NCI-H1930 (cell line): ENCODE results near the gene APBA2.

ENCODE experiments used
- DNase-seq, 2 experiments: peaks; one replicate each; lab custom pipeline; 2025; lab: John Stamatoyannopoulos, UW

APBA2 gene

DNA sequence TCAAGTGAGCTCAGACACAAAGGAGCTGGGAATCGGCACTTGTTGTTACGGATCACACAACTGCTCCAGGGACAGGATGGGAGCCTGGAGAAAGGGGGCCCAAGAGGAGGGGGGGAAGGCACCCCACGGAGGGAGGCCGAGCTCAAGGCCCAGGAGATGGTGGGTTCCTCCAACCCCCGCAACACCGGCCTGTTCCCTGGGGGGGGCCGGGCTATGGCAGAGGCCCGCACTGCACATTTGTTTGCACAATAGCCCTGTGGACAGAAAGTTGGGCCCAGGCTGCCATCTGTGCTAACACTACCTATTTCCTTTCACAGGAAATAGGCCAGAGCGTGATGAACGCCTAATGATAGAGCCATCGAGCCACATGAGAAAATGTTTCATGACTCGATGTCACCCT lies 236.7 kb downstream of the APBA2 start:
- no peak for DNase-seq

DNA sequence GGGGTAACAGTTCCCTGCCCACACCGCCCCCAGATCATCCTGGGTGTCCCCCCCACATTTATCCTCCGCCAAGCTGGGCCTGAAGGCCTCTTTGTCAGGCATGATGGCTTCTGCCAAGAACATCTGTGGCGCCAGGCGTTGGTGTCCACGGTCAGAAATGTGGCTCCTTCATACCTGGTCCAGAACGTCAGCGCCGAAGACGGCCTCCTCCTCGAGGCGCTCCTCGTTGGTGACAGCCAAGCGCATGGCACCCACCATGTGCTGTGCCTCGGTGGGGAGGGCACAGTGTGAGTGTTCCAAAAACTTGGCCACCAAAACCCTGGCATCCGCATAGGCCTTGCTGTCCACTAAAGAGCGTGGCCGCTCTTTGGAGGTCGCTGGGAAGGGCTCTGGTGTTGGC lies 237.4 kb downstream of the APBA2 start:
- no peak for DNase-seq

- no peak for DNase-seq
Observed at GRCh38 chr15:29123991-29124390, 238.2 kb downstream of the APBA2 start.

- no peak for DNase-seq
Observed at GRCh38 chr15:29124581-29125381, 239.0 kb downstream of the APBA2 start.

GRCh38 chr15:29125382-29126207 lies 239.8 kb downstream of the APBA2 start:
- DNase-seq: no peak

DNA sequence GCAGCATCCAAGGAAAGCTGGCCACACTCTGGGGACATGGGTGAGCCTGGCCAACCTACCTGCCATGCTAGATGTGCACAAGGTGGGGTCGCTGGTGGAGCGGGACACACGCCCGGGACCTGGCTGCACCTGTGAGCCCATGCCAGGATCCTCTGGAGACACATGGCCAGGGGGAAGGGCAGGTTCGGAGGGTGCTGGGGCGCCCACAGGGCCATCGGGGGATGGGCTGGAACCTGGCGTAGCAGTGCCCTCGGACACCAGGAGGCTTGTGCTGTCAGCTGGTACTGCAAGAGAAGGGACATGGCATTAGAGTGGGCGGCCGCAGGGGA lies 240.4 kb downstream of the APBA2 start:
- DNase-seq: no peak

- no peak for DNase-seq
Observed at GRCh38 chr15:29126821-29127461, 241.2 kb downstream of the APBA2 start.

DNA sequence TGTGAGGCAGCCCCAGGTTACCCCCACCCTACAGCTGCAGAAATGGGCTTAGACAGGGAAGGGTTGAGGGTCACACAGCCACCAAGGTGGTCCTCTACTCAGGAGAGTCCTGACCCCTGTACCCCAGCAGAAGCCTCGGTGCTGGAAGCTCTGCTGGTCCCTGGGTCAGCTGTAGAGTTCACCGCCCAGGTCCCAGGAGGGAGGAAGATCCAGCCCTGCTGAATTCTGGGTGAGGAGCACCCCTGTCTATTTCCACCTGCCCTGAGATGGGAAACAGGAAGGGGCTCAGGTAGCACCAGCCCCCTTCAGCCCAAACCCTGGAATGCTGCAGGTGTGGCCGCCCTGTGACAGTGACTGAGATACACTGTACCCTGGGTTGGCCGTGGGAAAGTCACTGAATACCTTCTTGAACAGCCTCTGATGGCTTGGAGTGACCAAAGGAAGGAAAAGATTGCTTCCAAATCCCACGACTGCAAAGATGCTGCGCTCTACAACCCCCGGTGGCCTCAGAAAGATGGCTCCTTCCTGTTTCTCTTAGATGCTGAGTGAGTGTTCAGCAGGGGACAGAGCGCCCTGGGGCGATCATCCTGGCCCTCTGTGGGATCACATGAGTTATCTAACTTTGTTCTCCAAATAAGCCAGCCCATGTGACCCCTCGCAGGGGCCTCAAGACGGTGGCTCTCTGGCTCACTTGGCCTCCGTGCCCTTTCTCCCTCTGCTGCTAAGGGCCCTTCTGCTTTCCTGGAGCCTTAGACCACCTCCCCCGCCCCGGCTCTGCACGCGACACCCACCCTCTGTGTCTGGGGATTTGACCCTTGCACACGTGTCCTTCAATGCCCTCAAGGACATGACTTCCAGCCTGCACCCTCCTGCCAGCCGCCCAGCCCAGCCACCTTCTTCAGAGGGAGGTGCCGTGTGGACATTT lies 242.0 kb downstream of the APBA2 start:
- no peak for DNase-seq

DNA sequence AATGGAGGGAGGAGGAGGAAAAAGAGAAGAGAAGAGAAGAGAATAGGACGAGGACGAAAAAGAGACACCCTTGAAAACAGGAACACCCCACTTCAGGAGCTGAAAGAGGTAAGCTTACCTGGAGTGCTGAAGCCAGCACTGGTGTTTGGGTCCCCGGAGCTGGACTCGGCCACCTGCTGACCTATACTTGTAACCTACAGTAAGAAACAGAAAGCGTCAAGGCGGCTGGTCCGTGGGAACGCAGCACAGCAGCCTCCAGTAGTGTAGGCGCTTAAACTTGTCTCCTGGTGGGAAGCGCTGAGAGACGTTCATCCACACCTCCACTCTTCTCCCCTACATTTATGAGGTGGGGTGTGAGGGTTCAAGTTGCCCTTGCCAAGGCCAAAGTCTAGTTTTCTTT lies 242.9 kb downstream of the APBA2 start:
- DNase-seq: no peak

DNA sequence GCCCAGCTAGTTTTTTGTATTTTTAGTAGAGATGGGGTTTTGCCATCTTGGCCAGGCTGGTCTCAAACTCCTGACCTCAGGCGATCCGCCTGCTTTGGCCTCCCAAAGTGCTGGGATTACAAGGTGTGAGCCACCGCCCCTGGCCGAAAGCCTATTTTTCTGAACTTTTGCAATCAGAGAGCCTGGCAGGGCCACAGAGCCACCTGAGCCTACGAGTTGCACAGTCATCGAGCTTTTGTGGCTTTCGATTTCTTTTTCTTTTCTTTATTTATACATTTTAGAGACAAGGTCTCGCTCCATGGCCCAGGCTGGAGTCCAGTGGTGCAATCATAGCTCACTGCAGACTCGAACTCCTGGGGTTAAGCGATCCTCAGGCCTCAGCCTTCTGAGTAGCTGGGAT lies 243.4 kb downstream of the APBA2 start:
- DNase-seq: no peak

DNA sequence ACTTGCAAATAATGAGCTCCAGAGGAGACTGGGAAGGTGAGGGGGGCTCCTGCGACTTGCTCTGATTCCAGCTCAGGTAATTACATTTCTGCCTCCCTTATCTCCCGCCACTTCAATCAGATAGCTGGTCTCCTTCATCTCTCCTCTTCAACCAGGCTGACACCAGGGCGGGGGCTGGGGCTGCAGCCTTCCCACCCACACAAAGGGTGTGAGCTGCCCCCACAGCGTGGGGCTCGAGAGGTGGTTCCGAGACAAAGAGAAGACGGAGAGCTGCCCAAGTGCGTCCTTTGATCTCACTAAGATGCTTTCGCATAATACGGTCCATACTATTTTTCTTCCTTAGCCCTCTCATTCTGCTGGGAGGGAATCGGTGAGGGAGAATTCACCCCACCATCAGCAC lies 244.2 kb downstream of the APBA2 start:
- no peak for DNase-seq

GRCh38 chr15:29130476-29130875 lies 244.7 kb downstream of the APBA2 start:
- no peak for DNase-seq

DNA sequence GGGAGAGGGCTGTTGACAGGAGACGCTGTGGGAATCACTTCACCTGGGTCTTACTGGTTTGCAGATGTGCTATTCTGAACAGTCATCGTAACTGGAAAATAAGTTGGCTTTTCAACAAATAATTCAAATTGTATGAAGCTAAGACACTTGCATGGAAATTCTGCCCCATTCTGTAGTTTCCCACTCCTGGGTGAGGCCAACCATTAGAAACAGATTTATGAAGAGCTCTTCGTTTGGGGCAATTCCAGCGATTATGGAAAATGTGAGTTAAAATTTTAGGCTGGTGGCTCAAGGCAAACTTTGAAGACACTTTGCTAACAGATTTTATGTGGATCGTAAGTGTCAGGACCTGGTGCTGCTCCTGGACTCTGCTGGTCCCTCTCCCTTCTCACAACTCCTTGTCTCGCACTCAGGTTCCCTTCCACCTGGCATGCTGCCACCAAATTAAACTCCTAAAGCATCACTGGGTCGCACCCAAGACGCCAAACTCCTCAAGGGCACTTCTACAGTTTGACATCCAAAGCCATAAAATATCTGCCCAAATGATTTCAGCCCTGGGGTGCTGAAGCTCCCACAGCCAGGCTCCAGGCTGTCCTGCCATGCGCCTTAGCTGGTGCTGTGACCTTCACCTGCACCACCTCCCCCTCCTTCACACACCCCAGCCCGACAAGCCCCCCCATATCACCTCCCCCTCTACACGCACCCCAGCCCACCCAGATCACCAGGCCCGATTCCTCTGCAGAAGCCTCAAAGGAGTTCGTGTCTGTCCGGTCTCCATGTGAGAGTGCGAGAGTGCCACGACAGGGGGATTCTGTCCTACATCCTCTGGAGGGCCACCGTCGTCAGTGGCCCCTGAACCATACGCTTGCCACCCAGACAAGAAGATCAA lies 245.4 kb downstream of the APBA2 start:
- DNase-seq: no peak

DNA sequence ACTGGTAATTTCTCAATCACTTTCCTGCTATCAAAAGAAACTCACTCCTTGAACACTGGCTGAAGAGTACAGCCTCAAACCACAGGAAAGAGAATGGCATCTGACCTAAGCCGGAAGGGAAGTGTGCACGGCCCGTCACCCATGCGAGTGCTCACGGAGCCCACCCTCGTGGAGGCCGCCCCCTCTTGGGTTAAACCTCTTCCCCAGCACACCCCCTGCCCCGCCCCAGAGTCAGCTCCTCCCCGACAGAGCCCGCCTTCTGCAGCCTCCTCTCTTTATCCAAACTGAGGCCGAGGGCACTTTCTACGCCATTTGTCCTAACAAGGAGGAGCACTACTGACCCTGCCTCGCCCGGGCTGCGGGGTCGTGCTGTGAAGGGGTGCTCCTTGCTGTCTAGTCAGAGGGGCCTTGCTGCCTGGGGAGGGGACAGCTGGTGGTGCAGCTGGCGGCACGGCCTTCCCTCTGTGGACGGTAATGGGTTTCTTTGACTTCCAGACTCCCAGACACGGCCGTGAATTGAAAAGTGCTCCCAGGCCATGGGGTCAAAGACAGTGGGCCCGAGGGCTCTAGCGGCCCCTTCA lies 246.2 kb downstream of the APBA2 start:
- no peak for DNase-seq

- DNase-seq: no peak
Observed at GRCh38 chr15:29132735-29133181, 247.0 kb downstream of the APBA2 start.

GRCh38 chr15:29133321-29133720 lies 247.5 kb downstream of the APBA2 start:
- DNase-seq: no peak

DNA sequence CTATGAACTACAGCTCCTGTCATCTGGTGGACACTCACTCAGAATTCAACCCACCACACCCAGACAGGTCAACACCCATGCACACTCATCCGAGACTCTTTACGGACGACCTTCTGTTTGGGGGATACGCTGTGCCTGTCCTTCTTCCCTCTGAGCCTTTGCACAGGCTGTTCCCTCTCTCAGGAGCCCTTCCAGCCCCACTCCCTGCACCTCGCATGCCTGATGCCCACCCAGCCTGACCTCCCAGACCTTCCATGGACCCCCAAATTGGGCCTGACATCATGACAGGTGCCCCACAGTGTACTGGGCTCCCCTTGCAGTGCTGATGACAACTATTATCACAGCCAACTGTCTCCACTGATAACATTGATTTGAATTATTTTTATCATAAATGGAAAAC lies 248.0 kb downstream of the APBA2 start:
- DNase-seq: no peak

- no peak for DNase-seq
Observed at GRCh38 chr15:29134239-29134638, 248.5 kb downstream of the APBA2 start.

DNA sequence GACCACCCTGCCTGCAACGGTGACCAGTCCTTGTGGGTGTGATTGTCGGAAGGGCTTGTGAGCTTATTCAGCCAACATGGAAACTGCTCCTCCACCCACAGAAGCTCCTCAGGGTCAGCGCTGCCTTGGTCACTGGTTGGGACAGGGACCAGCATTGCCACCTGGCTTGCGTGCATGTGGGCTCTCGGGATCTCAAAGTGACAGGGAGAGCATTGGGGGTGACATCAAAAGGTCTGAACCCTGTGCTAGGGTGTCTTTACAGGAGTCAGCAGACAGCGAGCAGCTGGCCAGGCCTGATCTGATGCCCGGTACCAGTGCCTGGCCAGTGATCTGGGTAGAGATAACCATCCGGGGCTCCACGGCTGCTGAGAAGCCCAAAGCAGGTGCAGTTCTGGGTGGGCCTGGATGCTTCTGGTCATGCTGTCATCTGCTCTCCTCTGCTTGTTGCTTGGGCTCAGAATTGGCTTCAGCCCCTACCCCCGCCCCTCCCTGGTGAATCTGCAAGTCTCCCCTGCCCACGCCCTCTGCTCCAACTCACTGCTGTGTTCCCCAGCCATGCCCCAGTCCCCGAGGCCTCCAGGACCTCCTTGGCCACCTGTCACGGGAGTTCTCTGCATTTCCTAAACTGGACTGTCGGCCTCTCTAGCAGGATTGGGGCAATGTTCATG lies 249.0 kb downstream of the APBA2 start:
- DNase-seq: no peak

- DNase-seq: no peak
Observed at GRCh38 chr15:29135309-29135657, 249.5 kb downstream of the APBA2 start.
